Chondrocyte (in vitro differentiated cells): ENCODE measurements around the gene IARS1. TPM values are rescaled to one million over a fixed set of nuclear protein-coding genes. Genes with fewer than 3 reads are reported as not detected.
A peak's percentile ranks its signal among the peaks of the same experiment; 100 is the strongest.

Source experiments
- DNase-seq: peaks from one replicate; pipeline ENCODE4 v3.0.0; 2021; ENCODE audit warnings: mixed read lengths, low spot score
- H3K27ac Mint-ChIP-seq: one replicate; pipeline ENCODE4 v1.8.0; 2021; ENCODE audit warnings: mild to moderate bottlenecking, moderate library complexity, mixed read lengths; ENCODE audit not compliant: unreplicated experiment
- H3K27me3 Mint-ChIP-seq: 2 replicates; pipeline ENCODE4 v1.8.0; 2021; ENCODE audit warnings: low read depth, mixed read lengths
- H3K36me3 Mint-ChIP-seq: 2 replicates; pipeline ENCODE4 v1.8.0; 2021; ENCODE audit warnings: low read depth, mixed read lengths
- H3K4me1 Mint-ChIP-seq: 2 replicates; pipeline ENCODE4 v1.8.0; 2021; ENCODE audit warnings: low read depth, mild to moderate bottlenecking, mixed read lengths
- H3K4me3 Mint-ChIP-seq: one replicate; pipeline ENCODE4 v1.8.0; 2021; ENCODE audit warnings: mild to moderate bottlenecking, moderate library complexity, mixed read lengths; ENCODE audit not compliant: unreplicated experiment
- H3K9me3 Mint-ChIP-seq: 2 replicates; pipeline ENCODE4 v1.8.0; 2021; ENCODE audit warnings: low read depth, mixed read lengths
- CTCF ChIP-seq: fragments of 200-600 bp; sonication (generic); IDR thresholded peaks from 2 replicates; pipeline ENCODE4 v1.5.0; 2021; ENCODE audit warnings: antibody characterized with exemption, mild to moderate bottlenecking, moderate library complexity
- total RNA-seq: library from RNA; stranded (reverse); gene quantifications from 3 replicates; pipeline ENCODE4 v1.2.1, GENCODE V29; 2021

The IARS1 gene
- total RNA-seq, 1 donor from 2014 or later, result 249 TPM

GRCh38 chr9:92324431-92324830, 30.9 kb upstream of the IARS1 start:
- Mint-ChIP-seq H3K36me3 (peaks cover 10% of the 10 kb centered on the region), H3K9me3 (no peaks in the 10 kb centered on the region), H3K4me1 (peaks cover 37% of the 10 kb centered on the region), H3K4me3 (peak overlapping the region; percentile 97), H3K27ac (peak overlapping the region; percentile 99), H3K27me3 (no peaks in the 10 kb centered on the region)
- DNase-seq, result no peak
- TF ChIP-seq CTCF, result no peak

- no peak overlapping the region for H3K27ac Mint-ChIP-seq
These were observed 22.0 kb upstream of the IARS1 start for GRCh38 chr9:92315456-92315855.

DNA sequence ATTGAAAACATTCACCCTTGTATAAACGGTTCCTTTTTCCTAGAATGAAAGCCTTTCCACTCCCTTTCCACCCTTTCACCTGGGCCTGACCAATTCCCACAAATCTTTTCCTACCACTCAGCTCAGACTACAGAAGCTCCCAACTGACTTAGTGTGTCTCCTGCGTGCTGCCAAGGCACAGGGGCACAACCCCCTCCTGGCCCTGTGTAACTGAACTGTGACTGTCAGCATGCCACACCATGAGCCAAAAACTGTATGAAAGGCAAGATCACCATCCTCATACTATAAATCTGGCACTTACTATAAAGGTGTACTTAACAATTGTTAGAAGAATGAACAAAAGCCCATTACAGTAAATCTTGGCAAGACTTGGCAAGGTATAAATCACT, 20.1 kb upstream of the IARS1 start:
- H3K27ac Mint-ChIP-seq, result no peak overlapping the region
- no peak for TF ChIP-seq CTCF
- H3K27me3 Mint-ChIP-seq, result no peaks in the 10 kb centered on the region
- no peak for DNase-seq
- peaks cover 39% of the 10 kb centered on the region for H3K36me3 Mint-ChIP-seq
- H3K9me3 Mint-ChIP-seq, result no peaks in the 10 kb centered on the region
- peaks cover 18% of the 10 kb centered on the region for H3K4me1 Mint-ChIP-seq
- H3K4me3 Mint-ChIP-seq, result no peak overlapping the region

More at GRCh38 chr9:92315456-92315855, 22.0 kb upstream of the IARS1 start:
- TF ChIP-seq CTCF, result no peak
- H3K9me3 Mint-ChIP-seq, result no peaks in the 10 kb centered on the region
- H3K4me3 Mint-ChIP-seq, result no peak overlapping the region
- DNase-seq, result no peak
- H3K36me3 Mint-ChIP-seq, result peaks cover 42% of the 10 kb centered on the region
- H3K27me3 Mint-ChIP-seq, result no peaks in the 10 kb centered on the region
- peaks cover 9% of the 10 kb centered on the region for H3K4me1 Mint-ChIP-seq

DNA sequence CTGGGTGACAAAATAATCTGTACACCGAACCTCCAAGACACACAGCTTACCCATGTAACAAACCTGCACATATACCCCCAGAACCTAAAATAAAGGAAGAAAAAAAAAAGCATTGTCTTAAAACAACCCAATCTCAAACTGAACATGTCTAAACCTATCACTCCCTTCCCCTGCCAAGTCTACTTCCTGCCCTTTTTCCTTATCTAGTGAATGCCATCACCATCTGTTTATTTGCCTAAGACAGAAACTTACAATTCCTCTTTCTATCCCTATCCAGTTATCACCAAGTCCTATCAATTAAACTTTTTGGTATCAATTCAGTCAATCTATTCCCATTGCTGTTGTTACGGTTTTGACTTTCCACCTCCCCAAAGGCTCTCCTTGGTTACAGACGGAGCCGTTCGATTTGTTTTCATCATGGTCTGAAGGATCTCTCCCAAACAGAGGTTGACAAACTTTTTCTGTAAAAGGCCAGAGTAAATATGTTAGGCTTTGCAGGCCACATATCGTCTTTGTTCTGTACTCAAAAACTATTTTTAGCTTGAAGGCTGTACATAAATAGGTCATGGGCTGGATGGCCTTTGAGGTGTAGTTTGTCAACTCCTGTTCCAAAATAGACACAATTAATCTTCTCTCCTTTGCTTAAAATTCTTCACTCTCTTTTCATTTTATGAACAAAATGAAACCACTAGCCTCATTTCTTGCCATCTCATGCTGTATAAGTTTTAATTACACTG, 19.6 kb upstream of the IARS1 start:
- H3K27me3 Mint-ChIP-seq, result no peaks in the 10 kb centered on the region
- no peak overlapping the region for H3K27ac Mint-ChIP-seq
- peaks cover 39% of the 10 kb centered on the region for H3K36me3 Mint-ChIP-seq
- DNase-seq, result no peak
- H3K4me3 Mint-ChIP-seq, result no peak overlapping the region
- TF ChIP-seq CTCF, result no peak
- no peaks in the 10 kb centered on the region for H3K9me3 Mint-ChIP-seq
- H3K4me1 Mint-ChIP-seq, result peaks cover 23% of the 10 kb centered on the region

- Mint-ChIP-seq H3K27ac (no peak overlapping the region), H3K4me1 (peaks cover 23% of the 10 kb centered on the region), H3K9me3 (no peaks in the 10 kb centered on the region), H3K36me3 (peaks cover 37% of the 10 kb centered on the region), H3K27me3 (no peaks in the 10 kb centered on the region), H3K4me3 (no peak overlapping the region)
- TF ChIP-seq CTCF, result no peak
- DNase-seq, result no peak
These were observed 17.1 kb upstream of the IARS1 start for GRCh38 chr9:92310562-92310961.
